ENCODE data around the gene TEX261. TPM values are rescaled to one million over a fixed set of nuclear protein-coding genes. Genes with fewer than 3 reads are reported as not detected.

TEX261 gene
- total RNA-seq, 1 experiment from 2014 or later, result 54.2 TPM

DNA sequence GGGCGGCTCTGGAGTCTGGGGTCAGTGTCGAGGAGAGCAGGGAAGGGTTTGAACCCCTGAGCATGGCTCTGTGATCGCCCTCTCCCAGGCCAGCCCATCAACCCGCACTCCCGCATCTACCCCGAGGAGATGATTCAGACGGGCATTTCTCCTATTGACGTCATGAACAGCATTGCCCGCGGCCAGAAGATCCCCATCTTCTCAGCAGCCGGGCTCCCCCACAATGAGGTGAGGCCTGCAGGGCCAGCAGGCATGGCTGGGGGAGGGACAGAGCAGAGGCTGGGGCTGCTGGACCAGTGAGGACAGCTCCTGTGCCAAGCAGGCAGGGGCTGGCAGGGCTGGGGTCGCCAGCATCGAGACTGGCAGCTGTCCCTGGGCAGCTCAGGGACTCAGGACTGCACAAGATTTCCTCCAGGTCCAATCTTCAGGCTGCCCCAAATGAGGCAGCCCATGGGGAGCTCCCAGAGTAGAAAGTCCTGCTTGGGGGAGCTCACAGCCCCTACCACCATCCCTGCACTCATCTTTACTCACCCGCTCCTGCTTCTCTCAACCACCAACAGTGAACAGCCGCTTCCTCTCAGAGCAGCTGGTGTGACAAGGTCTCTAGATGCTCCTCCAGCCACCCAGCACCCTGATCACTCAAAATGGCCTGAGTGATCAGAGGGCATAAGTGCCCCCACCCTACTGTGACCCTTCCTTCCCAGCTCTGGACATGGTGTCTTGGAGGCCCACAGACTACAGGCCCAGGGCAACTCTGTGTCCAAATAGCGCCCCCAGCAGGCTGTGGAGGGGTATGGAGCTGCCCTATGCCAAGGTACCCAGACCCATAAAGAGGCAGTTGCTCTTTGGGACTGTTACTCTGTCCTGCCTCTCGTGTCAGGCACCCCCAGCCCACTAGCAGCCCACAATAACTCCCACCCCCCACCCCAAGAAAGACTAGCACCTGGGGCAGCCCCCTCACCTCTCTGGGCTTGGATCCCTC, 34.5 kb downstream of the TEX261 start:
- no peak for ATAC-seq

DNA sequence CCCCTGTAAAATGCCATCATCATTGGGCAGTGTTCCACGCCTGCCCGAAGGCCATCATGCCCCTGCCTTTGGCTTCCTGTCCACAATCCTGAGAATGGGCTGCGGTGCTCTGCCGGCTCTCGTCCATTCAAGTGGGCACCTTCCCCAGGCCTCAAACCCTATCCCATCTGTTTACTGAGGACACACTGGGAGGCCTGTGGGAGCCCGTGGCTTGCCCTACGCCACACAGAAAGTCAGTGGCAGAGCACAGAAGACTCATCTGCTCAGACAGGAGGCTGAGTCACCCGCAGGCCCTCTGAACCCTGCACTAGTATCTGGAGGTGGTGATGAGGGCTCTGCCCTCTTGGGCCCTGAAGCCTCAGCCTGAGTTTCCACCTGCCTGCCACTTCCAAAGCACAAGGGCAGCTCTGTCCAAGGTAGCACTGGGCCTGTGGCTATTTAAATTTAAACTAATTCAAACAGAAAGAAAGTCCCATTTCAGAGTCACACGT, 35.4 kb downstream of the TEX261 start:
- no peaks in the 10 kb centered on the region for H3K79me2 ChIP-seq (ENCODE audit: low read length)
- H3K4me3 ChIP-seq (ENCODE audit: low read length), result no peak overlapping the region
- peaks cover 20% of the 10 kb centered on the region for H3K27me3 ChIP-seq (ENCODE audit: low read length)
- BruUV-seq (replicated peaks), result no TSS peak
- H4K20me1 ChIP-seq (ENCODE audit: low read length), result no peaks in the 10 kb centered on the region
- no peak overlapping the region for H2AFZ ChIP-seq (ENCODE audit: low read length)
- H3K9ac ChIP-seq (ENCODE audit: low read length), result no peak overlapping the region
- H3K4me1 ChIP-seq (ENCODE audit: insufficient read depth, low read length), result no peaks in the 10 kb centered on the region
- H3F3A ChIP-seq (ENCODE audit: low read length, unreplicated experiment), result no peaks in the 10 kb centered on the region
- no peaks in the 10 kb centered on the region for H3K36me3 ChIP-seq (ENCODE audit: low read depth, low read length)
- DNase-seq, result no peak
- TF ChIP-seq EZH2 (IDR thresholded peaks at IDR 0.05; ENCODE audit: low read length, unreplicated experiment), result no peak
- no peak for TF ChIP-seq EZH2phosphoT487 (IDR thresholded peaks at IDR 0.05; ENCODE audit: borderline replicate concordance, low read length)
- TF ChIP-seq, protein P1, sequence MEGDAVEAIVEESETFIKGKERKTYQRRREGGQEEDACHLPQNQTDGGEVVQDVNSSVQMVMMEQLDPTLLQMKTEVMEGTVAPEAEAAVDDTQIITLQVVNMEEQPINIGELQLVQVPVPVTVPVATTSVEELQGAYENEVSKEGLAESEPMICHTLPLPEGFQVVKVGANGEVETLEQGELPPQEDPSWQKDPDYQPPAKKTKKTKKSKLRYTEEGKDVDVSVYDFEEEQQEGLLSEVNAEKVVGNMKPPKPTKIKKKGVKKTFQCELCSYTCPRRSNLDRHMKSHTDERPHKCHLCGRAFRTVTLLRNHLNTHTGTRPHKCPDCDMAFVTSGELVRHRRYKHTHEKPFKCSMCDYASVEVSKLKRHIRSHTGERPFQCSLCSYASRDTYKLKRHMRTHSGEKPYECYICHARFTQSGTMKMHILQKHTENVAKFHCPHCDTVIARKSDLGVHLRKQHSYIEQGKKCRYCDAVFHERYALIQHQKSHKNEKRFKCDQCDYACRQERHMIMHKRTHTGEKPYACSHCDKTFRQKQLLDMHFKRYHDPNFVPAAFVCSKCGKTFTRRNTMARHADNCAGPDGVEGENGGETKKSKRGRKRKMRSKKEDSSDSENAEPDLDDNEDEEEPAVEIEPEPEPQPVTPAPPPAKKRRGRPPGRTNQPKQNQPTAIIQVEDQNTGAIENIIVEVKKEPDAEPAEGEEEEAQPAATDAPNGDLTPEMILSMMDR (conservative IDR thresholded peaks at IDR 0.05; ENCODE audit: low read depth, low read length), result no peak
- no peaks in the 10 kb centered on the region for H3K9me2 ChIP-seq (replicated peaks; ENCODE audit: low read length)
- H3K9me3 ChIP-seq (ENCODE audit: low read length), result no peaks in the 10 kb centered on the region
- no peak for ATAC-seq
- H3K4me2 ChIP-seq (ENCODE audit: low read length), result no peak overlapping the region
- ChIA-PET CTCF (no interaction called here), POLR2A (ENCODE audit: unreplicated experiment) (no interaction called here)
- intact Hi-C loops (cut with micrococcal nuclease), result no loop called here
- no peak overlapping the region for H3K27ac ChIP-seq (ENCODE audit: low read length)

More for the DNA sequence above, 34.5 kb downstream of the TEX261 start:
- ChIA-PET POLR2A (ENCODE audit: unreplicated experiment) (no interaction called here), CTCF (no interaction called here)
- Histone ChIP-seq H3F3A (ENCODE audit: low read length, unreplicated experiment) (no peaks in the 10 kb centered on the region), H3K27ac (ENCODE audit: low read length) (no peak overlapping the region), H3K4me3 (ENCODE audit: low read length) (no peak overlapping the region), H3K9ac (ENCODE audit: low read length) (no peak overlapping the region), H2AFZ (ENCODE audit: low read length) (no peak overlapping the region), H3K27me3 (ENCODE audit: low read length) (peaks cover 12% of the 10 kb centered on the region), H3K4me1 (ENCODE audit: insufficient read depth, low read length) (no peaks in the 10 kb centered on the region), H4K20me1 (ENCODE audit: low read length) (no peaks in the 10 kb centered on the region), H3K79me2 (ENCODE audit: low read length) (no peaks in the 10 kb centered on the region), H3K36me3 (ENCODE audit: low read depth, low read length) (no peaks in the 10 kb centered on the region), H3K4me2 (ENCODE audit: low read length) (no peak overlapping the region), H3K9me3 (ENCODE audit: low read length) (no peaks in the 10 kb centered on the region), H3K9me2 (replicated peaks; ENCODE audit: low read length) (no peaks in the 10 kb centered on the region)
- BruUV-seq (replicated peaks), result no TSS peak
- intact Hi-C loops (cut with micrococcal nuclease), result no loop called here
- no peak for DNase-seq
- TF ChIP-seq, protein P1 (conservative IDR thresholded peaks at IDR 0.05; ENCODE audit: low read depth, low read length), result peak; percentile 44; the same call in 1 of the 2 replicates
- no peak for TF ChIP-seq EZH2phosphoT487 (IDR thresholded peaks at IDR 0.05; ENCODE audit: borderline replicate concordance, low read length)

DNA sequence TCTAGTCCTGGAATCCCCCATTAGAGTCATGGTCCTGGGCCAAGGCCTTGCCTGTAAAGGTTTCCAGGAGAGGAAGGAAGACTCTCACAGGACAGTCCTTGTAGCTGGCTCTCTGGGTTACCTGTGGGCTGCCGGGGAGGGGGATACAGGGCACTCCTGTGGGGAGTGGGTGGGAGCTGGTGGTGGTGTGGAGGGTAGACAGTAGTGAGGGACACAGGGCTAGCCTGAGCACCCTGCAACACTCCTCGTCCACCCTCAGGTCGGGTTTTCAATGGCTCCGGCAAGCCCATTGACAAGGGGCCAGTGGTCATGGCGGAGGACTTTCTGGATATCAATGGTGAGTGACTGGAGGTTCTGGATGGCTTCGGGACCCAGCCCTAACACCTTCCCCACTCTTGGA, 35.9 kb downstream of the TEX261 start:
- Histone ChIP-seq H3K9me2 (replicated peaks; ENCODE audit: low read length) (no peaks in the 10 kb centered on the region), H4K20me1 (ENCODE audit: low read length) (no peaks in the 10 kb centered on the region), H3K36me3 (ENCODE audit: low read depth, low read length) (no peaks in the 10 kb centered on the region), H3K27me3 (ENCODE audit: low read length) (peaks cover 26% of the 10 kb centered on the region), H3K79me2 (ENCODE audit: low read length) (no peaks in the 10 kb centered on the region), H3K9ac (ENCODE audit: low read length) (no peak overlapping the region), H3K4me2 (ENCODE audit: low read length) (no peak overlapping the region), H3F3A (ENCODE audit: low read length, unreplicated experiment) (no peaks in the 10 kb centered on the region), H2AFZ (ENCODE audit: low read length) (no peak overlapping the region), H3K27ac (ENCODE audit: low read length) (no peak overlapping the region), H3K9me3 (ENCODE audit: low read length) (no peaks in the 10 kb centered on the region), H3K4me1 (ENCODE audit: insufficient read depth, low read length) (no peaks in the 10 kb centered on the region), H3K4me3 (ENCODE audit: low read length) (no peak overlapping the region)
- TF ChIP-seq, protein P1 (conservative IDR thresholded peaks at IDR 0.05; ENCODE audit: low read depth, low read length), result no peak
- POLR2A ChIA-PET (ENCODE audit: unreplicated experiment), result no interaction called here
- intact Hi-C loops (cut with micrococcal nuclease), result no loop called here
- CTCF ChIA-PET, result no interaction called here
- ATAC-seq (no peak), DNase-seq (no peak)
- BruUV-seq (replicated peaks), result no TSS peak
